GM21447 (cell line): ENCODE results near the gene ALDH3A1.
"Not testable (repeated sequence)": the region's sequence is repeated elsewhere in the genome, so short reads cannot be mapped to it uniquely, and the experiment has no call there.

Experiments
- ATAC-seq: cut with Tn5 transposase; IDR thresholded peaks from one replicate; pipeline ENCODE4 v1.9.1; 2021; ENCODE audit not compliant: unreplicated experiment

The ALDH3A1 gene

GRCh38 chr17:19747829-19748806 is at the start of gene ALDH3A1:
Gene ALDH3A1 (minus strand): TSS chr17:19748298. CDS start chr17:19745129, 3,169 bp downstream.
- no peak for ATAC-seq

GRCh38 chr17:19796457-19796856 is 48.4 kb upstream of the ALDH3A1 start:
- ATAC-seq: no peak

GRCh38 chr17:19791918-19792550 is 43.9 kb upstream of the ALDH3A1 start:
- ATAC-seq: no peak

- no peak for ATAC-seq
Measured at GRCh38 chr17:19787733-19788357, 39.7 kb upstream of the ALDH3A1 start.

GRCh38 chr17:19785854-19786253 is 37.8 kb upstream of the ALDH3A1 start:
- no peak for ATAC-seq

- no peak for ATAC-seq
Measured at GRCh38 chr17:19781488-19782458, 33.7 kb upstream of the ALDH3A1 start.

- ATAC-seq: no peak
Measured at GRCh38 chr17:19780846-19781245, 32.7 kb upstream of the ALDH3A1 start.

GRCh38 chr17:19773534-19773933 is 25.4 kb upstream of the ALDH3A1 start:
- ATAC-seq: no peak

GRCh38 chr17:19771971-19772630 is 24.0 kb upstream of the ALDH3A1 start:
- no peak for ATAC-seq

- ATAC-seq: no peak
Measured at GRCh38 chr17:19770985-19771735, 23.1 kb upstream of the ALDH3A1 start.

GRCh38 chr17:19769946-19770652 is 22.0 kb upstream of the ALDH3A1 start:
- no peak for ATAC-seq

GRCh38 chr17:19768046-19768782 is 20.1 kb upstream of the ALDH3A1 start:
- peak; percentile 44 for ATAC-seq

- ATAC-seq: no peak
Measured at GRCh38 chr17:19766421-19767270, 18.5 kb upstream of the ALDH3A1 start.

GRCh38 chr17:19766016-19766415 is 17.9 kb upstream of the ALDH3A1 start:
- ATAC-seq: no peak

GRCh38 chr17:19763991-19764390 is 15.9 kb upstream of the ALDH3A1 start:
- not testable (repeated sequence) for ATAC-seq

GRCh38 chr17:19763416-19763815 is 15.3 kb upstream of the ALDH3A1 start:
- ATAC-seq: no peak

GRCh38 chr17:19762515-19762961 is 14.4 kb upstream of the ALDH3A1 start:
- ATAC-seq: no peak
